Prostate gland (tissue), 2 donors: ENCODE data around the gene SLC22A14.

ENCODE experiments used
- POLR2A ChIP-seq: fragments of 450-650 bp; IDR thresholded peaks from one replicate; pipeline ENCODE4 v1.6.1; 2016; ENCODE audit warnings: antibody characterized with exemption, mild to moderate bottlenecking
- POLR2AphosphoS5 ChIP-seq: sonication (generic); formaldehyde crosslinking; IDR thresholded peaks from one replicate; pipeline ENCODE4 v1.6.1; 2017; ENCODE audit warnings: antibody characterized with exemption
- TF ChIP-seq, protein P1 (sequence below), 4 experiments: fragments of 200-600 bp in 2 of 4; fragments of 450-650 bp in 2 of 4; sonication (generic) in 2 of 4; IDR thresholded peaks; 1 replicate in 3 of 4; 2 replicates in 1 of 4; pipeline ENCODE4 v1.5.1; 2016 to 2019; ENCODE audit warnings: antibody characterized with exemption in 4 of 4, mild to moderate bottlenecking in 2 of 4, moderate library complexity in 2 of 4

DNA sequence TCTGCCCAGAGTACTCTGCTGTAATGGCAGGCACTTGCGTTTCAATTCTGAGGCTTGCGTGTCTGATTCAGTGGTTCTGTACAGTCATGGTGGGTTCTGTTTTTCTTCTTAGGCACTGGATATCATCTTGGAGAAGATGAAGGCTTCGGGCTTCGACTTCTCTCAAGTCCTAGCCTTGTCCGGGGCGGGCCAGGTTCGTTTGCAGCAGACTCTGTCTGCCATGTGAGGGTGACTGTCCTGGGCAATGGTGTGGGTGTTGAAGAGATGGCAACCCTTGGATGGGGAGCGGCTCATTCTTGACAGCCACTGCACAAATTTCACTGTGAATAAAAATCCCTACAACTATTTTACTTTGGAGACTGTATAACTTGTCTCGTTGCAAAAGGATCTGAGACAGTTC lies 80.7 kb downstream of the SLC22A14 start:
- TF ChIP-seq POLR2AphosphoS5 (no peak), POLR2A (no peak)
- TF ChIP-seq, protein P1, sequence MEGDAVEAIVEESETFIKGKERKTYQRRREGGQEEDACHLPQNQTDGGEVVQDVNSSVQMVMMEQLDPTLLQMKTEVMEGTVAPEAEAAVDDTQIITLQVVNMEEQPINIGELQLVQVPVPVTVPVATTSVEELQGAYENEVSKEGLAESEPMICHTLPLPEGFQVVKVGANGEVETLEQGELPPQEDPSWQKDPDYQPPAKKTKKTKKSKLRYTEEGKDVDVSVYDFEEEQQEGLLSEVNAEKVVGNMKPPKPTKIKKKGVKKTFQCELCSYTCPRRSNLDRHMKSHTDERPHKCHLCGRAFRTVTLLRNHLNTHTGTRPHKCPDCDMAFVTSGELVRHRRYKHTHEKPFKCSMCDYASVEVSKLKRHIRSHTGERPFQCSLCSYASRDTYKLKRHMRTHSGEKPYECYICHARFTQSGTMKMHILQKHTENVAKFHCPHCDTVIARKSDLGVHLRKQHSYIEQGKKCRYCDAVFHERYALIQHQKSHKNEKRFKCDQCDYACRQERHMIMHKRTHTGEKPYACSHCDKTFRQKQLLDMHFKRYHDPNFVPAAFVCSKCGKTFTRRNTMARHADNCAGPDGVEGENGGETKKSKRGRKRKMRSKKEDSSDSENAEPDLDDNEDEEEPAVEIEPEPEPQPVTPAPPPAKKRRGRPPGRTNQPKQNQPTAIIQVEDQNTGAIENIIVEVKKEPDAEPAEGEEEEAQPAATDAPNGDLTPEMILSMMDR (IDR thresholded peaks at IDR 0.05), result no peak
